Endothelial cell of umbilical vein (primary cell): ENCODE data around the gene GPR107. TPM values are rescaled to one million over a fixed set of nuclear protein-coding genes. Genes with fewer than 3 reads are reported as not detected.

Experiments used
- BruUV-seq: library from RNA; stranded (reverse); fragments of 400-500 nt; replicated peaks from 2 replicates; lab custom pipeline; 2021; lab: Mats Ljungman, UMichigan
- CTCF ChIA-PET: fragments of 300-600, 350-600 bp; sonication (Branson Sonifier 250); formaldehyde crosslinking; loops from one replicate; lab custom pipeline; 2021; ENCODE audit warnings: antibody characterized with exemption, inconsistent platforms; lab: Charles Lee
- POLR2A ChIA-PET: fragments of 300-600, 350-600 bp; sonication (Branson Sonifier 250); formaldehyde crosslinking; loops from one replicate; lab custom pipeline; 2021; ENCODE audit warnings: antibody characterized with exemption, inconsistent platforms; lab: Charles Lee
- DNase-seq: peaks from one replicate; pipeline ENCODE4 v3.0.0-alpha.2; 2011; ENCODE audit warnings: low read depth, low spot score
- FAIRE-seq: peaks from 2 replicates; lab custom pipeline; 2011; peaks lifted over from hg19 to GRCh38; lab: Jason Lieb, UNC
- H2AFZ ChIP-seq: 2 replicates; pipeline ENCODE4 v1.6.0; 2012; ENCODE audit warnings: low read depth, low read length, control low read depth, inconsistent platforms
- H3K27ac ChIP-seq: 2 replicates; pipeline ENCODE4 v1.5.1; 2011; ENCODE audit warnings: low read depth, mild to moderate bottlenecking, control low read depth, low read length, moderate library complexity; ENCODE audit not compliant: insufficient read depth
- H3K27me3 ChIP-seq, 2 experiments: 2 replicates each; pipeline versions ENCODE4 v1.6.0 to v1.6.1; 2011; ENCODE audit warnings: low read length in 2 of 2, mixed read lengths in 1 of 2; ENCODE audit not compliant: control insufficient read depth in 2 of 2, insufficient read depth in 2 of 2
- H3K36me3 ChIP-seq, 2 experiments: 2 replicates in 1 of 2; 3 replicates in 1 of 2; pipeline ENCODE4 v1.5.1; 2011; ENCODE audit warnings: low read length in 2 of 2, mild to moderate bottlenecking in 1 of 2, moderate library complexity in 1 of 2; ENCODE audit not compliant: control insufficient read depth in 2 of 2, insufficient read depth in 2 of 2; ENCODE audit errors: extremely low read depth in 1 of 2
- H3K4me1 ChIP-seq: 3 replicates; pipeline ENCODE4 v1.5.1; 2011; ENCODE audit warnings: mild to moderate bottlenecking, low read length; ENCODE audit not compliant: control insufficient read depth, insufficient read depth; ENCODE audit errors: extremely low read depth
- H3K4me2 ChIP-seq: 2 replicates; pipeline ENCODE4 v1.6.1; 2011; ENCODE audit warnings: low read length, control low read depth, mixed read lengths; ENCODE audit not compliant: insufficient read depth
- H3K4me3 ChIP-seq, 3 experiments: fragments of 200-600 bp in 1 of 3; sonication (generic), shearing (Covaris generic) in 1 of 3; replicated peaks in 1 of 3; 2 replicates each; pipeline ENCODE4 v1.5.1; 2011 to 2016; ENCODE audit warnings: control low read depth in 3 of 3, low read length in 3 of 3, mild to moderate bottlenecking in 2 of 3, inconsistent platforms in 1 of 3, low read depth in 1 of 3, moderate library complexity in 1 of 3; ENCODE audit not compliant: insufficient read depth in 1 of 3
- H3K79me2 ChIP-seq: 2 replicates; pipeline ENCODE4 v1.6.0; 2012; ENCODE audit warnings: low read length, inconsistent platforms; ENCODE audit not compliant: control insufficient read depth, insufficient read depth
- H3K9ac ChIP-seq: replicated peaks from 2 replicates; pipeline ENCODE3; 2011; ENCODE audit warnings: low read length, control low read depth; ENCODE audit not compliant: insufficient read depth; ENCODE audit errors: extremely low read depth
- H3K9me1 ChIP-seq: replicated peaks from 3 replicates; pipeline ENCODE4 v1.6.0; 2011; ENCODE audit warnings: mild to moderate bottlenecking, low read length; ENCODE audit not compliant: control insufficient read depth, insufficient read depth; ENCODE audit errors: extremely low read depth
- H3K9me3 ChIP-seq: replicated peaks from 2 replicates; pipeline ENCODE4 v1.5.1; 2012; ENCODE audit warnings: low read length, inconsistent platforms; ENCODE audit not compliant: control insufficient read depth, insufficient read depth
- H4K20me1 ChIP-seq: replicated peaks from 2 replicates; pipeline ENCODE3; 2011; ENCODE audit warnings: mild to moderate bottlenecking, low read length; ENCODE audit not compliant: control insufficient read depth, insufficient read depth; ENCODE audit errors: extremely low read depth
- CTCF ChIP-seq, 2 donors: IDR thresholded peaks; 1 replicate in 1 of 2; 2 replicates in 1 of 2; pipeline ENCODE4 v1.5.1; 2011; ENCODE audit warnings: low read length in 2 of 2, mild to moderate bottlenecking in 2 of 2, moderate library complexity in 2 of 2, control low read depth in 1 of 2, inconsistent platforms in 1 of 2, low read depth in 1 of 2; ENCODE audit not compliant: insufficient read depth in 1 of 2; ENCODE audit errors: extremely low read depth in 1 of 2
- EZH2 ChIP-seq: IDR thresholded peaks from 2 replicates; pipeline ENCODE4 v1.6.1; 2012; ENCODE audit warnings: borderline replicate concordance, low read depth, mild to moderate bottlenecking, moderate library complexity, low read length, inconsistent platforms; ENCODE audit not compliant: severe bottlenecking
- FOS ChIP-seq: IDR thresholded peaks from 2 replicates; pipeline ENCODE4 v1.6.1; 2011; ENCODE audit warnings: mild to moderate bottlenecking, low read length, moderate library complexity, borderline replicate concordance; ENCODE audit not compliant: insufficient read depth
- GATA2 ChIP-seq: IDR thresholded peaks from 2 replicates; pipeline ENCODE4 v1.7.0; 2011; ENCODE audit warnings: low read depth, mild to moderate bottlenecking, moderate library complexity, mixed read lengths, low read length; ENCODE audit not compliant: insufficient read length, insufficient read depth
- JUN ChIP-seq: IDR thresholded peaks from 2 replicates; pipeline ENCODE4 v1.6.1; 2011; ENCODE audit warnings: borderline replicate concordance, low read depth; ENCODE audit not compliant: insufficient read length, insufficient read depth
- MAX ChIP-seq: IDR thresholded peaks from 2 replicates; pipeline ENCODE4 v1.6.1; 2011; ENCODE audit not compliant: insufficient read depth, insufficient read length
- MYC ChIP-seq: IDR thresholded peaks from one replicate; pipeline ENCODE4 v1.6.1; 2011; ENCODE audit warnings: mild to moderate bottlenecking, low read depth, low read length
- POLR2A ChIP-seq: IDR thresholded peaks from 2 replicates; pipeline ENCODE4 v1.6.1; 2012; ENCODE audit warnings: low read depth, mild to moderate bottlenecking, control low read depth, low read length
- POLR2AphosphoS5 ChIP-seq: IDR thresholded peaks from 2 replicates; pipeline ENCODE4 v1.6.1; 2012; ENCODE audit warnings: low read depth, mild to moderate bottlenecking, control low read depth, low read length, moderate library complexity; ENCODE audit not compliant: insufficient read depth
- dilution Hi-C: fragments of 300-500 bp; cut with MboI; formaldehyde crosslinking; loops from one replicate; pipeline ENCODE4 v1.15.0; 2019; ENCODE audit warnings: low sequenced_read_pairs; ENCODE audit not compliant: extremely low pct_ligation_motif_present
- intact Hi-C: fragments of 100-400 bp; cut with micrococcal nuclease; formaldehyde crosslinking; loops from one replicate; pipeline ENCODE4 v1.10.0; 2022
- polyA plus RNA-seq, 4 experiments: library from polyadenylated mRNA; depleted of rRNA in 3 of 4; stranded (reverse) in 3 of 4; unstranded in 1 of 4; fragments of >200 nt; gene quantifications; 2 replicates each; pipeline versions ENCODE4 v1.2.1 to v1.2.3, GENCODE V29; 2011 to 2012; ENCODE audit warnings: missing spikeins in 1 of 4
- total RNA-seq: library from RNA; stranded (reverse); gene quantifications from 2 replicates; pipeline ENCODE4 v1.2.3, GENCODE V29; 2021

The GPR107 gene
- total and polyA plus RNA-seq, 2 donors (not counting 3 experiments of a cell fraction or from before 2014, with no cell fraction given): 27.2 to 38.9 TPM

GRCh38 chr9:130022566-130023143, 31.1 kb upstream of the GPR107 start:
- no peak for TF ChIP-seq GATA2
- TF ChIP-seq POLR2AphosphoS5: no peak
- TF ChIP-seq FOS: no peak
- no peak for TF ChIP-seq EZH2
- no peak for TF ChIP-seq MAX
- TF ChIP-seq JUN: no peak
- TF ChIP-seq POLR2A: no peak
- TF ChIP-seq MYC: no peak
- TF ChIP-seq CTCF (IDR thresholded peaks at IDR 0.05; ENCODE audit: extremely low read depth in 1 of 2, insufficient read depth in 1 of 2, low read depth in 1 of 2, low read length in 2 of 2): no peak
- H3K36me3 ChIP-seq: peaks cover 0 to 2% of the 10 kb centered on the region in 2 experiments
- dilution Hi-C loops: no loop called here

More at GRCh38 chr9:130022566-130023143, 31.1 kb upstream of the GPR107 start:
- Histone ChIP-seq H3K4me3 (no peak overlapping the region), H2AFZ (no peak overlapping the region), H3K9me3 (no peaks in the 10 kb centered on the region), H3K79me2 (no peaks in the 10 kb centered on the region), H3K4me1 (peaks cover 3% of the 10 kb centered on the region), H3K27ac (no peak overlapping the region), H3K9ac (no peak overlapping the region), H3K4me2 (no peak overlapping the region), H3K27me3 (no peaks in the 10 kb centered on the region), H4K20me1 (no peaks in the 10 kb centered on the region), H3K9me1 (no peaks in the 10 kb centered on the region)
- ChIA-PET CTCF (no interaction called here), POLR2A (no interaction called here)
- intact Hi-C loops: no loop called here
- no TSS peak for BruUV-seq
- DNase-seq (no peak), FAIRE-seq (no peak)
